GM12892 (cell line): Measurements from ENCODE around the gene LSAMP.
"Not testable (repeated sequence)": the region's sequence is repeated elsewhere in the genome, so short reads cannot be mapped to it uniquely, and the experiment has no call there.

ENCODE experiments used
- DNase-seq: peaks from one replicate; pipeline ENCODE4 v3.0.0; 2011; ENCODE audit not compliant: insufficient read length
- FAIRE-seq: peaks from 2 replicates; lab custom pipeline; 2011; peaks lifted over from hg19 to GRCh38; lab: Jason Lieb, UNC
- POLR2A ChIP-seq: IDR thresholded peaks from 2 replicates; pipeline ENCODE4 v1.6.1; 2011; ENCODE audit warnings: low read depth, low read length, control low read depth
- POLR2AphosphoS5 ChIP-seq: IDR thresholded peaks from 2 replicates; pipeline ENCODE4 v1.6.1; 2011; ENCODE audit warnings: low read depth, low read length, control low read depth
- TAF1 ChIP-seq: IDR thresholded peaks from 2 replicates; pipeline ENCODE4 v1.6.1; 2011; ENCODE audit warnings: low read depth, mild to moderate bottlenecking, control low read depth, low read length, borderline replicate concordance

The LSAMP gene

DNA sequence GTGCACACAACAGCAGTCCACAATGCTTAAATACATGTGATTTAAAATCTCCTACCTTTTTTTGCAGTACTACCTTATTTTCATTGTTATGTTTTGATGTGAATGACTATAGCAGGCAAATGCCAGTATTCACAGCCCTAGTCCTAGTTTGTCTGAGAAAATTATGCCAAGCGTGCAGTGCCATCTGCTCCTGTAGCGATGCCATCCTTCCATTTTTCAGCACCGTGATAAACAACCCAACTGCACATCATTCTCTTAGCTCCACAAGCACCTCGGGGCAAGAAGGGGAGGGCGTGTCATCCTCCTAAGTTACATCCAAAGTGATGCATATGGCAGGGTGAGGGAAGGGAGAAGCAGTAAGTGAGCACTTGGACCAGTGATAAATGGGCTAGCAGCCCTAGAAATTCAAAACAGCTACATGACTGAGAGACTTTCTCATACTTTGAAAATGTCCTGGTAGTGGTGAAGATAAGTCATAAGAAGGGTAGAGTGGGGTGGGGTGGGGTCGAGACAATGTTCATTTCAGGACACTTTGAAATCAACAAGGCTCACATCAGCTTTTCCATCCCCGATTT lies 198.8 kb downstream of the LSAMP start:
- no peak for TF ChIP-seq TAF1
- no peak for TF ChIP-seq POLR2A
- no peak for TF ChIP-seq POLR2AphosphoS5
- no peak for FAIRE-seq
- no peak for DNase-seq

DNA sequence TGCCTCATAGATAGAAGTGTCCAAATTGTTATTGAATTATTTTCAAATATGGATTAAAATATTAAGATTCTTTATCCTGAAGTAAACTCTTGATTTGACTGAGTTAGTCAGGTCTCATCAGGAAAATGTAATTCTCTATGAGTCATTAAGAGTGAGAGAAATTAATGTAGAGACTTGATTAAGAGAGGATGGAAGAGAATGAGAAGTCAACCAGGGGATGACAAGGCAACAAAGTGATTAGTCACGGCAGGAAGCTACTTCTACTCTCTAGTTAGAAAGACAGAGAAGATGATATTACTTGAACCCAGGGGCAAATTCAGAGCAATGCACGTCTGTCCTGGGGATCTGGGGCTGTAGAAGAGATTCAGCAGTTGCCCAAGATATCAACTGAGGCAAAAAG lies 202.5 kb downstream of the LSAMP start:
- DNase-seq (no peak), FAIRE-seq (no peak)
- TF ChIP-seq POLR2AphosphoS5 (no peak), TAF1 (no peak)

DNA sequence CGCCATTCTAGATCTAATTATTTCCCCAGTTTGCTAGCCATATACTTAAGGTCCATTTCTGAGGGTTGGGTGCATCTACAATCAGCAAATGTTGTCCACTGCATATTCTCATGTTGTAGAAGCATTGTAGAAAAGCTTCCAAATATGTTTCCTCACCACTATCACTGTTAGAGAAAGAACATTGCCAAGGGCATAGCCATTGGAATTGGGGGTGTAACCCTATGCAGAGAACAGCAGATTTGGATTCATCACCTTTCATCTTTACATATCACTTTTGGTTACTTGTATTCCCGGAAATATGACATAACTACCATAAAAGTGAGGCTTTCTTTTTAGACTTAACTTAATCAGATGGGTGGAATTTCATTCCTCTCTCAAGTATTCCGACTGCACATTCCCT lies 203.6 kb downstream of the LSAMP start:
- no peak for TF ChIP-seq TAF1
- no peak for TF ChIP-seq POLR2AphosphoS5
- TF ChIP-seq POLR2A, result no peak
- FAIRE-seq, result no peak
- no peak for DNase-seq

DNA sequence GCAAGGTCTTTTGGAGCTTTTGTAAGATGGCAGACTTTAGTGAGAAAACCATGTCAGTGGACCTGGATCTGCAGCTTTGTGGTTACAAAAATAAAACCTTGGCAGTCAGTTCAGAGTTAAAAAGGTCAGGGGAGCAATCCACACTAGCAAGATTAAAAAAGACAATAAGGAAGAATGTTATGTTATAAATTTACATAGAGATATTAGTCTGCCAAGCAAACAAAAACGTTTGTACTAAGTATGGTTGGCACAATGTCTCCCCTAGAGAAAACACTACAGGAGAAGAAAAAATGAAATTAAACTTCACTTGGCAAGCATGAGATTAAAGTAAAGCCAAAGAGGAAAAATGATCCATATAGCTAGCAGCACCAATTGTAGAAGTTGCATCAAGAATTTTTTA lies 205.0 kb downstream of the LSAMP start:
- no peak for FAIRE-seq

GRCh38 chr3:116238846-116239565 lies 206.3 kb downstream of the LSAMP start:
- no peak for FAIRE-seq
- TF ChIP-seq POLR2A (no peak), TAF1 (no peak), POLR2AphosphoS5 (no peak)
- no peak for DNase-seq

More for the DNA sequence above, 205.0 kb downstream of the LSAMP start:
- TF ChIP-seq TAF1 (no peak), POLR2A (no peak), POLR2AphosphoS5 (no peak)
- no peak for DNase-seq

GRCh38 chr3:116233711-116234357 lies 211.5 kb downstream of the LSAMP start:
- no peak for FAIRE-seq
- no peak for DNase-seq
- no peak for TF ChIP-seq POLR2AphosphoS5
- TF ChIP-seq TAF1, result no peak
- TF ChIP-seq POLR2A, result no peak

GRCh38 chr3:116230431-116231020 lies 214.8 kb downstream of the LSAMP start:
- TF ChIP-seq POLR2AphosphoS5 (no peak), TAF1 (no peak), POLR2A (no peak)
- DNase-seq, result no peak
- no peak for FAIRE-seq

- FAIRE-seq, result no peak
Observed at GRCh38 chr3:116226266-116226665, 219.0 kb downstream of the LSAMP start.

GRCh38 chr3:116216761-116217160 lies 228.5 kb downstream of the LSAMP start:
- no peak for DNase-seq
- TF ChIP-seq TAF1 (no peak), POLR2A (no peak), POLR2AphosphoS5 (no peak)
- FAIRE-seq, result no peak

More at GRCh38 chr3:116226266-116226665, 219.0 kb downstream of the LSAMP start:
- no peak for DNase-seq
- TF ChIP-seq POLR2A (no peak), POLR2AphosphoS5 (no peak), TAF1 (no peak)

GRCh38 chr3:116211901-116212300 lies 233.4 kb downstream of the LSAMP start:
- TF ChIP-seq POLR2AphosphoS5 (no peak), TAF1 (no peak), POLR2A (no peak)
- DNase-seq (no peak), FAIRE-seq (no peak)

GRCh38 chr3:116208830-116209229 lies 236.5 kb downstream of the LSAMP start:
- FAIRE-seq, DNase-seq: not testable (repeated sequence)
